ENCODE data around the gene PHOSPHO1.

The PHOSPHO1 gene

DNA sequence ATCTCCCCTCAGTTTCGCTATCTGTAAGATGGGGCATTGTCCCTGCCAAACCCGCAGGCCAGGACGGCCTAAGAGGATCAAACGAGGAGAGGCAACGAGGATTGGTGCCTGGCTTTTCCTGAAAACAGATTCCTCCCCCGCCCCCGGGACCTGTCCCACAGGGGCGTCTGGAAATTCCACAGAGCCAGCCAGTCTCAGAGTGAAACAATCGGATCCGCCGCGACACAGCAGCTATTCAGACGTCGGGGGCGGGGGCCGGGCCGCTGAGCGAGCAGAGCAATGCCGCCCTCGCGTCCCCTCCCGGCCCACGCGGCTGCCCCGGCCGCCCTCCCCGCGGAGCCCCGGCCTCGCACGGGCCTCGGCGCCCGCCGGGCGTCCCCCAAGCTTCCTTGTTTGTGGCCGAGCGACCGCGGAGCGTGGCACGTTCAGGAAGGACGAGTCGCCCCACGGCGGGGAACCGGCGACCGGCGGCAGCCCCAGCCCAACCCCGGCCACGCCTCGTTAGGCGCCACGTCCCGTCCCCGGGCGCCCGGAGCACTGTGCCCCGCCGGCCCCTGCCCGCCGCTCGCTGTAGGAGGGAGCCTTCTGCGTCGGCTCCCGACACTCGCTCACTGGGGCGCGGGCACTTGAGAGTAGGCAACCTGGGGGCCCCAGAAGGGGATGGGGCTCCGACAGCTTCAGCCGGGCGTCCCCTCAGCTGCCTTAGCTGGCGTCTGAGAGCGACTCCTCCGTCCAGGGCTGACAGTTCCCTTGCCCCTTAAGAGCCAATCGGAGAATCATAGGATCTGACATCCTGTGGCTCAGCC lies 29.6 kb upstream of the PHOSPHO1 start:
- Histone ChIP-seq H3K9ac (ENCODE audit: low read length) (no peak overlapping the region; the same call in 1 of the 2 replicates), H3F3A (ENCODE audit: insufficient read depth) (no peaks in the 10 kb centered on the region), H3K4me2 (ENCODE audit: low read depth, low read length, poor library complexity, severe bottlenecking) (peak overlapping the region; percentile 45), H3K4me3 (ENCODE audit: insufficient read depth, low read length, poor library complexity, severe bottlenecking) (no peak overlapping the region), H3K27ac (ENCODE audit: low read depth, low read length) (no peak overlapping the region), H3K79me2 (ENCODE audit: insufficient read depth, low read length) (no peaks in the 10 kb centered on the region), H3K9me2 (replicated peaks; ENCODE audit: insufficient read depth, low read length) (no peaks in the 10 kb centered on the region), H3K9me3 (ENCODE audit: insufficient read depth, low read length) (no peaks in the 10 kb centered on the region), H3K36me3 (ENCODE audit: low read length) (no peaks in the 10 kb centered on the region), H4K20me1 (ENCODE audit: low read depth, low read length) (no peaks in the 10 kb centered on the region), H3K27me3 (ENCODE audit: low read length) (no peaks in the 10 kb centered on the region), H2AFZ (ENCODE audit: low read depth, low read length, severe bottlenecking) (no peak overlapping the region)
- TF ChIP-seq EZH2phosphoT487 (conservative IDR thresholded peaks at IDR 0.05; ENCODE audit: low read length): 0 out of 2 replicates have a peak, but pooled peaks have one; percentile 83
- no peak for TF ChIP-seq CTCF (IDR thresholded peaks at IDR 0.05; ENCODE audit: insufficient read depth, low read length, poor library complexity, severe bottlenecking)

DNA sequence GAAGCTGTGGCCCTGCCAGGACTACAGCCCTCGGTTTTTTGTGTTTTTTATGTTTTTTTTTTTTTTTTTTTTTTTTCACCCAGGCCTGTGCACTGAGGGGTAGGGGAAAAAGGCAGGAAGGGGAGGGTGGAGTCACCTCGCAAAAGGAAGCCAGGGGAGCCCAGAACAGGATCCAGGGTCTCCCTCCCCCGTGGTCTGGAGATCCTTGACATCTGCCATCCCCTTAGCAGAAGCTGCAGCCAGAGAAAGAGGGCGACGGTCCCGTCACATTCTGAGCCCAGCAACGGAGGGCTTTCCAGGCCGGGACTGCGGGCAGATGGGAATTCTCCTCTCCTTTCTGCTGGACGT lies 29.1 kb upstream of the PHOSPHO1 start:
- Histone ChIP-seq H3K9me2 (replicated peaks; ENCODE audit: insufficient read depth, low read length) (no peaks in the 10 kb centered on the region), H3F3A (ENCODE audit: insufficient read depth) (no peaks in the 10 kb centered on the region), H2AFZ (ENCODE audit: low read depth, low read length, severe bottlenecking) (no peak overlapping the region), H3K36me3 (ENCODE audit: low read length) (no peaks in the 10 kb centered on the region), H3K4me2 (ENCODE audit: low read depth, low read length, poor library complexity, severe bottlenecking) (peak overlapping the region; percentile 45), H3K27ac (ENCODE audit: low read depth, low read length) (no peak overlapping the region), H3K79me2 (ENCODE audit: insufficient read depth, low read length) (no peaks in the 10 kb centered on the region), H3K9ac (ENCODE audit: low read length) (no peak overlapping the region), H4K20me1 (ENCODE audit: low read depth, low read length) (no peaks in the 10 kb centered on the region), H3K4me3 (ENCODE audit: insufficient read depth, low read length, poor library complexity, severe bottlenecking) (no peak overlapping the region), H3K27me3 (ENCODE audit: low read length) (no peaks in the 10 kb centered on the region), H3K9me3 (ENCODE audit: insufficient read depth, low read length) (no peaks in the 10 kb centered on the region)
- TF ChIP-seq EZH2phosphoT487 (conservative IDR thresholded peaks at IDR 0.05; ENCODE audit: low read length) (no peak), CTCF (IDR thresholded peaks at IDR 0.05; ENCODE audit: insufficient read depth, low read length, poor library complexity, severe bottlenecking) (no peak)

- no peaks in the 10 kb centered on the region for H3K9me3 ChIP-seq (ENCODE audit: insufficient read depth, low read length)
Observed at GRCh38 chr17:49258394-49258793, 27.8 kb upstream of the PHOSPHO1 start.

More at GRCh38 chr17:49258394-49258793, 27.8 kb upstream of the PHOSPHO1 start:
- no peak for TF ChIP-seq CTCF (IDR thresholded peaks at IDR 0.05; ENCODE audit: insufficient read depth, low read length, poor library complexity, severe bottlenecking)
- no peak overlapping the region for H3K4me2 ChIP-seq (ENCODE audit: low read depth, low read length, poor library complexity, severe bottlenecking)
- no peak overlapping the region for H3K9ac ChIP-seq (ENCODE audit: low read length)
- no peaks in the 10 kb centered on the region for H3K9me2 ChIP-seq (replicated peaks; ENCODE audit: insufficient read depth, low read length)
- H3K27ac ChIP-seq (ENCODE audit: low read depth, low read length): no peak overlapping the region
- no peaks in the 10 kb centered on the region for H3F3A ChIP-seq (ENCODE audit: insufficient read depth)
- no peaks in the 10 kb centered on the region for H3K36me3 ChIP-seq (ENCODE audit: low read length)
- no peaks in the 10 kb centered on the region for H3K79me2 ChIP-seq (ENCODE audit: insufficient read depth, low read length)
- H3K27me3 ChIP-seq (ENCODE audit: low read length): no peaks in the 10 kb centered on the region
- no peak overlapping the region for H3K4me3 ChIP-seq (ENCODE audit: insufficient read depth, low read length, poor library complexity, severe bottlenecking)
- no peak overlapping the region for H2AFZ ChIP-seq (ENCODE audit: low read depth, low read length, severe bottlenecking)
- H4K20me1 ChIP-seq (ENCODE audit: low read depth, low read length): no peaks in the 10 kb centered on the region

All from SU-DHL-6 (cell line).